GM21619 (cell line): ENCODE results near the gene LMNTD1.
A peak's percentile ranks its signal among the peaks of the same experiment; 100 is the strongest.
"Not testable (repeated sequence)": the region's sequence is repeated elsewhere in the genome, so short reads cannot be mapped to it uniquely, and the experiment has no call there.

Experiments
- ATAC-seq: cut with Tn5 transposase; IDR thresholded peaks from one replicate; pipeline ENCODE4 v1.9.1; 2021; ENCODE audit not compliant: unreplicated experiment

Gene LMNTD1

GRCh38 chr12:25491396-25492325 is 61.4 kb downstream of the LMNTD1 start:
- no peak for ATAC-seq

- ATAC-seq, result not testable (repeated sequence)
These were observed 63.9 kb downstream of the LMNTD1 start for GRCh38 chr12:25488956-25489870.

GRCh38 chr12:25482625-25483024 is 70.5 kb downstream of the LMNTD1 start:
- ATAC-seq, result no peak

- no peak for ATAC-seq
These were observed 72.9 kb downstream of the LMNTD1 start for GRCh38 chr12:25480145-25480544.

- no peak for ATAC-seq
These were observed 75.9 kb downstream of the LMNTD1 start for GRCh38 chr12:25477217-25477616.

GRCh38 chr12:25472453-25472852 is 80.6 kb downstream of the LMNTD1 start:
- ATAC-seq, result no peak

GRCh38 chr12:25469861-25470260 is 83.2 kb downstream of the LMNTD1 start:
- ATAC-seq, result no peak

GRCh38 chr12:25469368-25469767 is 83.7 kb downstream of the LMNTD1 start:
- ATAC-seq, result no peak

- ATAC-seq, result no peak
These were observed 89.6 kb downstream of the LMNTD1 start for GRCh38 chr12:25463521-25463920.

GRCh38 chr12:25463005-25463404 is 90.1 kb downstream of the LMNTD1 start:
- ATAC-seq, result no peak

- peak; percentile 91 for ATAC-seq
These were observed 93.5 kb downstream of the LMNTD1 start for GRCh38 chr12:25459541-25459951.

- ATAC-seq, result no peak
These were observed 95.0 kb downstream of the LMNTD1 start for GRCh38 chr12:25458047-25458552.

GRCh38 chr12:25456474-25456873 is 96.6 kb downstream of the LMNTD1 start:
- ATAC-seq, result no peak

- no peak for ATAC-seq
These were observed 97.4 kb downstream of the LMNTD1 start for GRCh38 chr12:25455696-25456095.

- no peak for ATAC-seq
These were observed 104.1 kb downstream of the LMNTD1 start for GRCh38 chr12:25449007-25449406.

- ATAC-seq, result no peak
These were observed 106.0 kb downstream of the LMNTD1 start for GRCh38 chr12:25447046-25447445.

GRCh38 chr12:25438638-25439037 is 114.4 kb downstream of the LMNTD1 start:
- ATAC-seq, result no peak

- ATAC-seq, result no peak
These were observed 116.7 kb downstream of the LMNTD1 start for GRCh38 chr12:25436206-25437030.

GRCh38 chr12:25435431-25435830 is 117.7 kb downstream of the LMNTD1 start:
- no peak for ATAC-seq

GRCh38 chr12:25434515-25434914 is 118.6 kb downstream of the LMNTD1 start:
- no peak for ATAC-seq
